NCI-H187 treated with DMSO at 0.1 percent for 48 hours (cell line): Measurements from ENCODE around the gene FAM174A.
"Not testable (repeated sequence)": the region's sequence is repeated elsewhere in the genome, so short reads cannot be mapped to it uniquely, and the experiment has no call there.

Experiments used
- DNase-seq: peaks from one replicate; lab custom pipeline; 2025; lab: John Stamatoyannopoulos, UW

The FAM174A gene

GRCh38 chr5:100576217-100576751 is 41.1 kb downstream of the FAM174A start:
- no peak for DNase-seq

- no peak for DNase-seq
Observed at GRCh38 chr5:100577506-100577905, 42.3 kb downstream of the FAM174A start.

GRCh38 chr5:100584069-100584468 is 48.9 kb downstream of the FAM174A start:
- no peak for DNase-seq

- DNase-seq = no peak
Observed at GRCh38 chr5:100584889-100585288, 49.7 kb downstream of the FAM174A start.

GRCh38 chr5:100590867-100591266 is 55.7 kb downstream of the FAM174A start:
- DNase-seq = no peak

- no peak for DNase-seq
Observed at GRCh38 chr5:100595152-100595811, 60.1 kb downstream of the FAM174A start.

GRCh38 chr5:100595812-100596173 is 60.6 kb downstream of the FAM174A start:
- no peak for DNase-seq

GRCh38 chr5:100598446-100598845 is 63.3 kb downstream of the FAM174A start:
- no peak for DNase-seq

- DNase-seq = no peak
Observed at GRCh38 chr5:100600298-100600994, 65.3 kb downstream of the FAM174A start.

GRCh38 chr5:100603141-100603540 is 68.0 kb downstream of the FAM174A start:
- DNase-seq = no peak

- DNase-seq = not testable (repeated sequence)
Observed at GRCh38 chr5:100604021-100604420, 68.8 kb downstream of the FAM174A start.

- DNase-seq = no peak
Observed at GRCh38 chr5:100609594-100609993, 74.4 kb downstream of the FAM174A start.

- no peak for DNase-seq
Observed at GRCh38 chr5:100614308-100614707, 79.1 kb downstream of the FAM174A start.

- no peak for DNase-seq
Observed at GRCh38 chr5:100615362-100615761, 80.2 kb downstream of the FAM174A start.

- no peak for DNase-seq
Observed at GRCh38 chr5:100616291-100616690, 81.1 kb downstream of the FAM174A start.

GRCh38 chr5:100616981-100617380 is 81.8 kb downstream of the FAM174A start:
- DNase-seq = no peak

- no peak for DNase-seq
Observed at GRCh38 chr5:100623719-100624118, 88.5 kb downstream of the FAM174A start.

GRCh38 chr5:100634937-100635534 is 99.9 kb downstream of the FAM174A start:
- no peak for DNase-seq
